ENCODE measurements around the gene SYTL3. TPM values are rescaled to one million over a fixed set of nuclear protein-coding genes. Genes with fewer than 3 reads are reported as not detected.

Gene SYTL3
- total and polyA plus RNA-seq, 10 of the 15 experiments (the other 5 are each of a cell fraction or from before 2014, with no cell fraction given) = 3.3 to 12.1 (median 6.9) TPM

DNA sequence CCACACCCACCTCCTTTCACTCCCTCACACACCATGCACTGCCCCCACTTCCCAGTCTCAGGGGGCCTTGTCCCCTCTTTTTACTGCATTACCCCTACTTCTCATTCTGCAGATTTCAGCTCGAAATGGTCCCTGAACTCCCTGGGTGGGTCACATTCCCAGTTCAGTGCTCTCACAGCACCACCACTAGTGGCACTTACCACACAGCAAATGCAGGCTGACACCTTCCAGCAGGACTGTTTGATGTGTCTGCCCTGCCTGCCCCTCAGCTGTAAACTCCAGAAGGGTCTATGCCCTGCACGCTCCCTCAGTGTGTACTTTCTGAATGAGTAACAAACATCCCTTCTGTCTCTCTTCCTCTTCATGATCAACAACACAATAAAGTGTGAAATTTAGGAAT is 9.3 kb upstream of the SYTL3 start:
- Histone ChIP-seq H3K27me3 (replicated peaks in 1 of 2; ENCODE audit: control insufficient read depth in 2 of 2, insufficient read depth in 2 of 2, low read length in 1 of 2) (no peaks in the 10 kb centered on the region), H3K4me3 (no peak overlapping the region), H2AFZ (ENCODE audit: control insufficient read depth, low read depth, low read length) (no peak overlapping the region), H3K4me2 (ENCODE audit: control insufficient read depth, insufficient read depth) (no peak overlapping the region), H3K27ac (ENCODE audit: control insufficient read depth, insufficient read depth) (no peak overlapping the region), H4K20me1 (ENCODE audit: control insufficient read depth, insufficient read depth) (no peaks in the 10 kb centered on the region), H3K79me2 (ENCODE audit: control insufficient read depth, insufficient read depth, low read length) (peaks cover 33% of the 10 kb centered on the region), H3K4me1 (ENCODE audit: control insufficient read depth, insufficient read depth, low read length) (peaks cover 11% of the 10 kb centered on the region), H3K9ac (ENCODE audit: control insufficient read depth, insufficient read depth, low read length) (no peak overlapping the region), H3K9me3 (replicated peaks; ENCODE audit: control insufficient read depth, insufficient read depth, low read length) (no peaks in the 10 kb centered on the region), H3K36me3 (ENCODE audit: control insufficient read depth in 2 of 2, insufficient read depth in 2 of 2, low read length in 1 of 2) (peaks cover 0 to 5% of the 10 kb centered on the region in 2 experiments; a peak in 2 of 4 replicates)
- SMC1A ChIA-PET (ENCODE audit: uncharacterized antibody, unreplicated experiment) = interaction anchor here (0.5 to 2.7 kb wide), 7 partner anchors 8 to 419 kb away, joined by 3 to 11 read pairs (median 3); partner anchors contain the start of gene SYTL3
- no peak for FAIRE-seq
- POLR2A ChIA-PET = no interaction called here
- RAD21 ChIA-PET (ENCODE audit: unreplicated experiment) = interaction anchor here (0.6 to 1.6 kb wide), 4 partner anchors 9 to 420 kb away, joined by 3 to 10 read pairs (median 4); partner anchors contain the start of gene SYTL3
- BruUV-seq (replicated peaks) = no TSS peak
- WGBS (ENCODE audit: insufficient coverage, insufficient replicate concordance, low lambda C conversion rate, missing lambda C conversion rate) = 100% methylated on average over 2 of the region's 2 CpGs
- TF ChIP-seq HDAC6 (IDR thresholded peaks at IDR 0.05; ENCODE audit: unreplicated experiment) (no peak), POLR2A (IDR thresholded peaks at IDR 0.05; ENCODE audit: low read depth, low read length) (0 out of 2 replicates have a peak, but pooled peaks have one; percentile 20), CHD1 (IDR thresholded peaks at IDR 0.05; ENCODE audit: low read depth, low read length) (no peak), KAT2A (conservative IDR thresholded peaks at IDR 0.05; ENCODE audit: control insufficient read depth, low read depth, low read length) (no peak)
- TF ChIP-seq, protein P1, sequence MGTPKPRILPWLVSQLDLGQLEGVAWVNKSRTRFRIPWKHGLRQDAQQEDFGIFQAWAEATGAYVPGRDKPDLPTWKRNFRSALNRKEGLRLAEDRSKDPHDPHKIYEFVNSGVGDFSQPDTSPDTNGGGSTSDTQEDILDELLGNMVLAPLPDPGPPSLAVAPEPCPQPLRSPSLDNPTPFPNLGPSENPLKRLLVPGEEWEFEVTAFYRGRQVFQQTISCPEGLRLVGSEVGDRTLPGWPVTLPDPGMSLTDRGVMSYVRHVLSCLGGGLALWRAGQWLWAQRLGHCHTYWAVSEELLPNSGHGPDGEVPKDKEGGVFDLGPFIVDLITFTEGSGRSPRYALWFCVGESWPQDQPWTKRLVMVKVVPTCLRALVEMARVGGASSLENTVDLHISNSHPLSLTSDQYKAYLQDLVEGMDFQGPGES (IDR thresholded peaks at IDR 0.05) = no peak
- no peak for DNase-seq (ENCODE audit: low read depth, low spot score)
- CTCF ChIA-PET = interaction anchor here (4.5 kb wide), 1 partner anchor 51 kb away, joined by 23 read pairs; no protein-coding TSS in a partner anchor
- in situ Hi-C loops (cut with MboI) (no loop called here), intact Hi-C loops (cut with micrococcal nuclease; ENCODE audit: unreplicated experiment) (loop anchor here (5.0 kb wide), 1 partner anchor 163 kb away; no protein-coding TSS in a partner anchor)
- ATAC-seq = no peak

Data from GM12878 (cell line).